ENCODE results near the gene IGFL2.

IGFL2 gene

DNA sequence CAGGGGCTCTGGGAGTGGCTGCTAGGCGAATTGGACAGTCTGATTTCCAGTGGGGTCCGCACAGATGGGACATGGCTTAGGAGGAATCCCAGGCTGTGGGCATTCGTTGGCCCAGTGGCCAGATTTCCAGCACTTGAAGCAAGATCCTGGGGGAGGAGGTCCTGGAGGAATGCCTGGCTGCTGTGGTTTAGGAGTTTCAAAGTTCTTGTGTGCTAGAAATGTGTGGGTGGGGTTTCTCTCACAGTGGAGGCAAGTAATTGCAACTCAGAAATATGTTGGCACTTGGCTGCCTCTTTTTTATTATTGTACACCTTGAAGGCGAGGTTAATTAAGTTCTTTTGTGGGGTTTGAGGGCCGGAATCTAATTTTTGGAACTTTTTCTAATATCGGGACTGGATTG, 40.7 kb upstream of the IGFL2 start:
- Histone ChIP-seq H3K4me1 (ENCODE audit: insufficient read depth, low read length) (no peaks in the 10 kb centered on the region), H3K27ac (ENCODE audit: low read length) (no peak overlapping the region), H2AFZ (ENCODE audit: low read depth, low read length) (no peak overlapping the region), H3K4me3 (ENCODE audit: low read depth in 1 of 2, low read length in 2 of 2) (no peak overlapping the region), H3K36me3 (ENCODE audit: insufficient read depth, low read length) (no peaks in the 10 kb centered on the region), H3K4me2 (ENCODE audit: insufficient read depth, low read length) (no peak overlapping the region), H3K27me3 (ENCODE audit: insufficient read depth, low read length, poor library complexity) (peaks cover 4% of the 10 kb centered on the region), H4K20me1 (ENCODE audit: insufficient read depth, low read length) (no peaks in the 10 kb centered on the region), H3K9me3 (ENCODE audit: insufficient read depth, low read length, severe bottlenecking) (no peaks in the 10 kb centered on the region), H3K9ac (ENCODE audit: low read depth, low read length) (no peak overlapping the region), H3K79me2 (ENCODE audit: insufficient read depth, low read length) (no peaks in the 10 kb centered on the region)
- ATAC-seq (ENCODE audit: insufficient read depth, low read depth) (no peak), DNase-seq (no peak)
- TF ChIP-seq, protein P1, sequence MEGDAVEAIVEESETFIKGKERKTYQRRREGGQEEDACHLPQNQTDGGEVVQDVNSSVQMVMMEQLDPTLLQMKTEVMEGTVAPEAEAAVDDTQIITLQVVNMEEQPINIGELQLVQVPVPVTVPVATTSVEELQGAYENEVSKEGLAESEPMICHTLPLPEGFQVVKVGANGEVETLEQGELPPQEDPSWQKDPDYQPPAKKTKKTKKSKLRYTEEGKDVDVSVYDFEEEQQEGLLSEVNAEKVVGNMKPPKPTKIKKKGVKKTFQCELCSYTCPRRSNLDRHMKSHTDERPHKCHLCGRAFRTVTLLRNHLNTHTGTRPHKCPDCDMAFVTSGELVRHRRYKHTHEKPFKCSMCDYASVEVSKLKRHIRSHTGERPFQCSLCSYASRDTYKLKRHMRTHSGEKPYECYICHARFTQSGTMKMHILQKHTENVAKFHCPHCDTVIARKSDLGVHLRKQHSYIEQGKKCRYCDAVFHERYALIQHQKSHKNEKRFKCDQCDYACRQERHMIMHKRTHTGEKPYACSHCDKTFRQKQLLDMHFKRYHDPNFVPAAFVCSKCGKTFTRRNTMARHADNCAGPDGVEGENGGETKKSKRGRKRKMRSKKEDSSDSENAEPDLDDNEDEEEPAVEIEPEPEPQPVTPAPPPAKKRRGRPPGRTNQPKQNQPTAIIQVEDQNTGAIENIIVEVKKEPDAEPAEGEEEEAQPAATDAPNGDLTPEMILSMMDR (IDR thresholded peaks at IDR 0.05; ENCODE audit: borderline replicate concordance, extremely low read depth, low read length, poor library complexity, severe bottlenecking) = no peak
- TF ChIP-seq EZH2 (IDR thresholded peaks at IDR 0.05; ENCODE audit: borderline replicate concordance, low read depth, low read length, severe bottlenecking) = no peak

DNA sequence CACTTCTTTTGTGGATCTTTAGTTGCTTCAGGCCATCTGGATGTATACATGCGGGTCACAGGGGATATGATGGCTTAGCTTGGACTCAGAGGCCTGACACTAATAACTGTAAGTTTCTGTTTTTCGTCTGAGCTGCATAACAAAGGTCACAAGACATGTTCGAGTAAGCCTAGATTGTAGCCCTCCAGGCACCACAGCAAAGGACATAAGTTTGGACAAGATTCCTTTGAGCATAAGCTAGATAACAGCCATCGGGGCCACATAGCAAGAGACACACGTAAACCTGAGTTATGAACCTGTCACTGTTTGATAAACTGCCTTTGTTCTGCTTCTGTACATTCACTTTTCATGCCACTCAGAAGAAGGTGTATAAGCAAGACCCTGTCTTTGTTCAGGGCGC, 38.2 kb upstream of the IGFL2 start:
- no peak for ATAC-seq (ENCODE audit: insufficient read depth, low read depth)
- no peak overlapping the region for H3K9ac ChIP-seq (ENCODE audit: low read depth, low read length)

DNA sequence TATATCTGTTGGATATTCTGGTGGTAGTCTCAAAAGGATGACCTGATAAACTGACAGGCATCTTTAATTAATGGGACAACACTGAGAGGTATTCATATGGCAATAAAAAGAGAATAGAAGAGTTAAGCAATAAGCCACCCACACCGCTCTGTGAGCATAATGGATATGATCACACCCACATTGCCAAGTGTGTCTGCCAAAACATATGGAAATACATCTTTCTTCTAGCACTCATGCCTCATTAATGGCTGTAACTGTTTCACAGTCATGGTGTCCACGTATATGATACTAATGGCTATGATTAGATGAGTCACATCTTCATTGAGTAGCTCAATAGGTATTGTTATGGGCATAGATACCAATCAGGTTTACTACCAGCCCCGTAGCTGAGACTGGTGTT, 36.7 kb upstream of the IGFL2 start:
- H3K4me1 ChIP-seq (ENCODE audit: insufficient read depth, low read length) = no peaks in the 10 kb centered on the region
- no peak overlapping the region for H2AFZ ChIP-seq (ENCODE audit: low read depth, low read length)
- no peak overlapping the region for H3K27ac ChIP-seq (ENCODE audit: low read length)
- no peaks in the 10 kb centered on the region for H3K9me3 ChIP-seq (ENCODE audit: insufficient read depth, low read length, severe bottlenecking)
- H3K79me2 ChIP-seq (ENCODE audit: insufficient read depth, low read length) = no peaks in the 10 kb centered on the region
- H3K4me3 ChIP-seq (ENCODE audit: low read depth in 1 of 2, low read length in 2 of 2) = no peak overlapping the region
- DNase-seq (no peak), ATAC-seq (ENCODE audit: insufficient read depth, low read depth) (no peak)
- H3K9ac ChIP-seq (ENCODE audit: low read depth, low read length) = no peak overlapping the region
- peaks cover 14% of the 10 kb centered on the region for H3K27me3 ChIP-seq (ENCODE audit: insufficient read depth, low read length, poor library complexity)
- no peaks in the 10 kb centered on the region for H4K20me1 ChIP-seq (ENCODE audit: insufficient read depth, low read length)
- TF ChIP-seq, protein P1 (IDR thresholded peaks at IDR 0.05; ENCODE audit: borderline replicate concordance, extremely low read depth, low read length, poor library complexity, severe bottlenecking) = no peak
- no peak for TF ChIP-seq EZH2 (IDR thresholded peaks at IDR 0.05; ENCODE audit: borderline replicate concordance, low read depth, low read length, severe bottlenecking)
- H3K36me3 ChIP-seq (ENCODE audit: insufficient read depth, low read length) = no peaks in the 10 kb centered on the region
- H3K4me2 ChIP-seq (ENCODE audit: insufficient read depth, low read length) = no peak overlapping the region

More for the DNA sequence above, 38.2 kb upstream of the IGFL2 start:
- no peaks in the 10 kb centered on the region for H3K79me2 ChIP-seq (ENCODE audit: insufficient read depth, low read length)
- H2AFZ ChIP-seq (ENCODE audit: low read depth, low read length) = no peak overlapping the region
- H3K4me3 ChIP-seq (ENCODE audit: low read depth in 1 of 2, low read length in 2 of 2) = no peak overlapping the region
- no peaks in the 10 kb centered on the region for H3K9me3 ChIP-seq (ENCODE audit: insufficient read depth, low read length, severe bottlenecking)
- H3K4me2 ChIP-seq (ENCODE audit: insufficient read depth, low read length) = no peak overlapping the region
- H3K27ac ChIP-seq (ENCODE audit: low read length) = no peak overlapping the region
- H3K36me3 ChIP-seq (ENCODE audit: insufficient read depth, low read length) = no peaks in the 10 kb centered on the region
- DNase-seq = no peak
- no peaks in the 10 kb centered on the region for H4K20me1 ChIP-seq (ENCODE audit: insufficient read depth, low read length)
- TF ChIP-seq, protein P1 (IDR thresholded peaks at IDR 0.05; ENCODE audit: borderline replicate concordance, extremely low read depth, low read length, poor library complexity, severe bottlenecking) = no peak
- no peak for TF ChIP-seq EZH2 (IDR thresholded peaks at IDR 0.05; ENCODE audit: borderline replicate concordance, low read depth, low read length, severe bottlenecking)
- H3K27me3 ChIP-seq (ENCODE audit: insufficient read depth, low read length, poor library complexity) = peaks cover 4% of the 10 kb centered on the region
- H3K4me1 ChIP-seq (ENCODE audit: insufficient read depth, low read length) = no peaks in the 10 kb centered on the region

DNA sequence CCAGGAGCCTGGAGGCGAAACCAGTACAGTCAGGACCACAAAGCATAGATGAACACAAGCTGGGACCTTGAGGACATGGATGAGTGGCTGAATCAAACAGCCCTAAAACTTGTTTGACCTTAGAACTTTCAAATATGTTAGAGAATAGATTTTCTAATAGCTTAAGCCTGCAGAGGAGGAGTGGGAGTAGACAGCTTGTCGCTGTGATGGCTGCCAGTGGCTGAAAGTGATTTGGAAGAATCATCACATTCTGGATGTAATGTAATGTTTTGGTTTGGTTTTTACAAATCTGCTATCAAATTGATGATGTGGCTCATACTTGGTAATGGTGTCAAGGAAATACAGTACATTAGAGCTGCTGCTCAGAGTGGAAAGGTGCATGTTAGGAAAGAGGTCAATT, 35.5 kb upstream of the IGFL2 start:
- no peak overlapping the region for H3K27ac ChIP-seq (ENCODE audit: low read length)
- H3K4me1 ChIP-seq (ENCODE audit: insufficient read depth, low read length) = no peaks in the 10 kb centered on the region
- ATAC-seq (ENCODE audit: insufficient read depth, low read depth) (no peak), DNase-seq (no peak)
- H3K4me3 ChIP-seq (ENCODE audit: low read depth in 1 of 2, low read length in 2 of 2) = no peak overlapping the region
- H4K20me1 ChIP-seq (ENCODE audit: insufficient read depth, low read length) = no peaks in the 10 kb centered on the region
- TF ChIP-seq, protein P1 (IDR thresholded peaks at IDR 0.05; ENCODE audit: borderline replicate concordance, extremely low read depth, low read length, poor library complexity, severe bottlenecking) = no peak
- TF ChIP-seq EZH2 (IDR thresholded peaks at IDR 0.05; ENCODE audit: borderline replicate concordance, low read depth, low read length, severe bottlenecking) = no peak
- H3K9me3 ChIP-seq (ENCODE audit: insufficient read depth, low read length, severe bottlenecking) = no peaks in the 10 kb centered on the region
- H3K4me2 ChIP-seq (ENCODE audit: insufficient read depth, low read length) = no peak overlapping the region
- H3K36me3 ChIP-seq (ENCODE audit: insufficient read depth, low read length) = no peaks in the 10 kb centered on the region
- no peak overlapping the region for H3K9ac ChIP-seq (ENCODE audit: low read depth, low read length)
- no peaks in the 10 kb centered on the region for H3K79me2 ChIP-seq (ENCODE audit: insufficient read depth, low read length)
- H3K27me3 ChIP-seq (ENCODE audit: insufficient read depth, low read length, poor library complexity) = peaks cover 16% of the 10 kb centered on the region
- H2AFZ ChIP-seq (ENCODE audit: low read depth, low read length) = no peak overlapping the region

Measured in DND-41 (cell line).